Measurements from ENCODE around the gene TIGD3. TPM values are rescaled to one million over a fixed set of nuclear protein-coding genes. Genes with fewer than 3 reads are reported as not detected.
A peak's percentile ranks its signal among the peaks of the same experiment; 100 is the strongest.
"Not testable (repeated sequence)": the region's sequence is repeated elsewhere in the genome, so short reads cannot be mapped to it uniquely, and the experiment has no call there.

TIGD3 gene
- total RNA-seq, 4 donors from 2014 or later: 0.48 to 3.0 (median 0.75) TPM; not detected in 1

DNA sequence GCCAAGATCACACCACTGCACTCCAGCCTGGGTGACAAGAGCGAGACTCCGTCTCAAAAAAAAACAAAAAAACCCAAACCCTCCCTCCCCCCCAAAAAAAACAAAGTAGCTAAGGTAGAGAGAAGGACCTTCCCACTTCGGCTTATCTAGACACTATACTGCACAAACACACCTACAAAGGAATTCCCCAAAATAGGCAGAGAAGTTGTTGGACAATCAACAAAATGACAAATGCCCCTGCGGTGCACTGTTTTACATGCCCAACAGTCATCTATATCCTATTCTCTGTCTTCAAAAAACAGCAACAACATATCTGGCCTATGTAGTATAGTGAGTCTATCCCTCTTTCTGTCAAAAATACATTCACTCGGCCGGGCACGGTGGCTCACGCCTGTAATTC, 27.5 kb upstream of the TIGD3 start:
- peak overlapping the region in 2 of 4 donors; percentile 14 to 51 for H3K27ac ChIP-seq
- H3K9me3 ChIP-seq: no peaks in the 10 kb centered on the region
- H3K27me3 ChIP-seq: no peaks in the 10 kb centered on the region
- TF ChIP-seq POLR2A (IDR thresholded peaks at IDR 0.05) (no peak), EP300 (IDR thresholded peaks at IDR 0.05; ENCODE audit: low read depth) (no peak), POLR2AphosphoS5 (IDR thresholded peaks at IDR 0.05) (no peak)
- TF ChIP-seq, protein P1, sequence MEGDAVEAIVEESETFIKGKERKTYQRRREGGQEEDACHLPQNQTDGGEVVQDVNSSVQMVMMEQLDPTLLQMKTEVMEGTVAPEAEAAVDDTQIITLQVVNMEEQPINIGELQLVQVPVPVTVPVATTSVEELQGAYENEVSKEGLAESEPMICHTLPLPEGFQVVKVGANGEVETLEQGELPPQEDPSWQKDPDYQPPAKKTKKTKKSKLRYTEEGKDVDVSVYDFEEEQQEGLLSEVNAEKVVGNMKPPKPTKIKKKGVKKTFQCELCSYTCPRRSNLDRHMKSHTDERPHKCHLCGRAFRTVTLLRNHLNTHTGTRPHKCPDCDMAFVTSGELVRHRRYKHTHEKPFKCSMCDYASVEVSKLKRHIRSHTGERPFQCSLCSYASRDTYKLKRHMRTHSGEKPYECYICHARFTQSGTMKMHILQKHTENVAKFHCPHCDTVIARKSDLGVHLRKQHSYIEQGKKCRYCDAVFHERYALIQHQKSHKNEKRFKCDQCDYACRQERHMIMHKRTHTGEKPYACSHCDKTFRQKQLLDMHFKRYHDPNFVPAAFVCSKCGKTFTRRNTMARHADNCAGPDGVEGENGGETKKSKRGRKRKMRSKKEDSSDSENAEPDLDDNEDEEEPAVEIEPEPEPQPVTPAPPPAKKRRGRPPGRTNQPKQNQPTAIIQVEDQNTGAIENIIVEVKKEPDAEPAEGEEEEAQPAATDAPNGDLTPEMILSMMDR (IDR thresholded peaks at IDR 0.05): no peak
- DNase-seq: no peak
- in situ Hi-C loops (cut with MboI; ENCODE audit: low pct_ligation_motif_present in 1 of 4, low pct_unique_long_range_greater_than_20kb in 1 of 4, low sequenced_read_pairs in 3 of 4): loop anchor here in 2 of 4 donors (10.0 kb wide), 1 partner anchor 52 kb away; no protein-coding TSS in a partner anchor
- H3K36me3 ChIP-seq: peaks cover 0 to 2% (median under 1%) of the 10 kb centered on the region in 4 donors
- intact Hi-C loops (cut with DNase I; ENCODE audit: low total_unique reads): no loop called here
- 55 to 58% methylated on average over 4 to 8 of the region's 8 CpGs for WGBS, 2 donors (ENCODE audit: low coverage in 1 of 2)
- H3K4me1 ChIP-seq: peaks cover 0 to 21% (median 9%) of the 10 kb centered on the region in 4 donors
- H3K4me3 ChIP-seq: no peak overlapping the region

DNA sequence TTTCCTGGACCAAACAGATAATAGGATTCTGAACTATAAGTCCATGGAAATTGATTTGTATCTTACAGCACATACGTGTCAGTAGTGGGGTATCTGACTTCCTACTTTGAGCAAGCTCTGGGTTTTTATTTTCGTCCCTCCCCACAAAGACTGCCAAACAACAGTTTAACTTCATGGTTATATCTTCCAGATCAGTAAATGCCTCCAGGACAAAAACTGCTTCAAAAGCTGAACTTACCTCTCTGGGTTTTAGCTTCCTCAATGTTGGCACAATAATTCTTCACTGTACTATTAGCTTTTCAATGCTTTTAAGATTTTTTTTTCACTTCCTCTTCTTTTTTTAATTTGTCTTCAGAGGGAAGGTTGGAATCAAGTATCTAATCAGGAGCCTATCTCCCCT, 25.1 kb upstream of the TIGD3 start:
- Histone ChIP-seq H3K36me3 (no peaks in the 10 kb centered on the region), H3K4me3 (no peak overlapping the region), H3K27ac (peak overlapping the region in 1 of 4 donors; percentile 38), H3K9me3 (no peaks in the 10 kb centered on the region), H3K4me1 (peaks cover 1 to 20% (median 11%) of the 10 kb centered on the region in 4 donors), H3K27me3 (no peaks in the 10 kb centered on the region)
- TF ChIP-seq POLR2AphosphoS5 (IDR thresholded peaks at IDR 0.05): no peak
- TF ChIP-seq, protein P1 (IDR thresholded peaks at IDR 0.05): no peak
- no peak for TF ChIP-seq POLR2A (IDR thresholded peaks at IDR 0.05)
- no peak for TF ChIP-seq EP300 (IDR thresholded peaks at IDR 0.05; ENCODE audit: low read depth)
- WGBS, 2 donors (ENCODE audit: low coverage in 1 of 2): 52 to 54% methylated on average over 2 of the region's 2 CpGs
- intact Hi-C loops (cut with DNase I; ENCODE audit: low total_unique reads): no loop called here
- in situ Hi-C loops (cut with MboI; ENCODE audit: low pct_ligation_motif_present in 1 of 4, low pct_unique_long_range_greater_than_20kb in 1 of 4, low sequenced_read_pairs in 3 of 4): loop anchor here in 2 of 4 donors (10.0 kb wide), 1 partner anchor 55 kb away; no protein-coding TSS in a partner anchor
- DNase-seq: no peak

DNA sequence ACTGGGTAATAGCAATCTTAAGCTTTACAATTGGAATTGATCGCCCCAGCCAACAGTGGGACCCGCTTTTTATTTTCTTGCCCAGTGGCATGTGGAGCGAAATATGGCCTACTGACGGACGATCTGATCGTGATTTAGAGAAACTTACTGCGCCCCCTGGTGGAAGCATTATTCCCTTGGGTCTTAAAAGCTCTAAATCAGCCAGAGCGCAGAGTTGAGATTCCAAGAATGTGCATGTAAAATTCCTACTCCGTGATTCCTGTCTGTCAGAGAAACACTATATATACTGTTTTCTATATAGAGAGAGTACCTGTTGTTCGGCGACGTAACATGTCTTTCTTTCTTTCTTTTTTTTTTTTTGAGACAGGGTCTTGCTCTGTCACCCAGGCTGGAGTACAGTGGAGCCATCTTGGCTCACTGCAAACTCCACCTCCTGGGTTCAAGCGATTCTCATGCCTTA, 24.6 kb upstream of the TIGD3 start:
- peak overlapping the region in 1 of 4 donors; percentile 38 for H3K27ac ChIP-seq
- H3K36me3 ChIP-seq: no peaks in the 10 kb centered on the region
- WGBS, 2 donors (ENCODE audit: low coverage in 1 of 2): 7 to 8% methylated on average over 10 to 13 of the region's 13 CpGs
- in situ Hi-C loops (cut with MboI; ENCODE audit: low pct_ligation_motif_present in 1 of 4, low pct_unique_long_range_greater_than_20kb in 1 of 4, low sequenced_read_pairs in 3 of 4): loop anchor here in 3 of 4 donors (5.0 to 10.0 kb wide), 2 partner anchors 55 to 58 kb away; no protein-coding TSS in a partner anchor
- H3K9me3 ChIP-seq: no peaks in the 10 kb centered on the region
- intact Hi-C loops (cut with DNase I; ENCODE audit: low total_unique reads): no loop called here
- H3K4me1 ChIP-seq: peaks cover 6 to 25% (median 16%) of the 10 kb centered on the region in 4 donors
- TF ChIP-seq EP300 (IDR thresholded peaks at IDR 0.05; ENCODE audit: low read depth): no peak
- TF ChIP-seq, protein P1 (IDR thresholded peaks at IDR 0.05): peak; percentile 78 to 94 (median 85)
- peak; percentile 93 for DNase-seq
- no peaks in the 10 kb centered on the region for H3K27me3 ChIP-seq
- no peak overlapping the region for H3K4me3 ChIP-seq

DNA sequence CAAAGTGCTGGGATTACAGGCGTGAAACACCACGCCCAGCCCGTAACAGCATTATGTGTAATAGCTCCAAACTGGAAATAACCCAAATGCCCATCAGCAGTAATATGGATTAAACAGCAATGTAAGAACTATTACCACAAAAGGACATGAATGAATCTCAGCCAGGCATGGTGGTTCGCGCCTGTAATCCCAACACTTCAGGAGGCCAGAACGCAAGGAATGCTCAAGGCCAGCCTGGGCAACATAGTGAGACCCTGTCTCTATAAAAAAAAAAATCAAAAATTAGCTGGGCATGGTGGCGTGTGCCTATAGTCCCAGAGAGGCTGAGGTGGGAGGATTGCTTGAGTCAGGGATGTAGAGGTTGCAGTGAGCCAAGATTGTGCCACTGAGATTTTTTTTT, 24.0 kb upstream of the TIGD3 start:
- peaks cover 11 to 31% (median 22%) of the 10 kb centered on the region in 4 donors for H3K4me1 ChIP-seq
- no peaks in the 10 kb centered on the region for H3K9me3 ChIP-seq
- H3K36me3 ChIP-seq: no peaks in the 10 kb centered on the region
- H3K27me3 ChIP-seq: no peaks in the 10 kb centered on the region
- in situ Hi-C loops (cut with MboI; ENCODE audit: low pct_ligation_motif_present in 1 of 4, low pct_unique_long_range_greater_than_20kb in 1 of 4, low sequenced_read_pairs in 3 of 4): loop anchor here in 1 of 4 donors (5.0 kb wide), 1 partner anchor 58 kb away; no protein-coding TSS in a partner anchor
- TF ChIP-seq POLR2AphosphoS5 (IDR thresholded peaks at IDR 0.05): no peak
- TF ChIP-seq POLR2A (IDR thresholded peaks at IDR 0.05): no peak
- WGBS, 2 donors (ENCODE audit: low coverage in 1 of 2): 67 to 86% methylated on average over 4 to 7 of the region's 7 CpGs
- DNase-seq: no peak
- intact Hi-C loops (cut with DNase I; ENCODE audit: low total_unique reads): no loop called here
- H3K27ac ChIP-seq: no peak overlapping the region
- no peak overlapping the region for H3K4me3 ChIP-seq

DNA sequence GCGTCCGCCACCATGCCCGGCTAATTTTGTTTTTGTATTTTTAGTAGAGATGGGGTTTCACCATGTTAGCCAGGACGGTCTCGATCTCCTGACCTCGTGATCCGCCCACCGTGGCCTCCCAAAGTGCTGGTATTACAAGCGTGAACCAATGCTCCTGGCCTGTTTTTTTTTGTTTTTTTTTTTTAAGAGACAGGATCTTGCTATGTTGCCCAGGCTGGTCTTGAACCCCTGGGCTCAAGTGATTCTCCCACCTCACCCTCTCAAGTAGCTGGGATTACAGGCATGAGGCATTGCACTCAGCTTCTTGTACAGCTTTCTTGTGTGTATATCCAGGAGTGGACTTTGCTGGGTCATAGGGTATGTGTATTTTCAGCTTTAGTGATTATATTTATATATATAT, 22.0 kb upstream of the TIGD3 start:
- WGBS, 2 donors (ENCODE audit: low coverage in 1 of 2): 87 to 92% methylated on average over 9 of the region's 9 CpGs
- H3K9me3 ChIP-seq; H3K27me3 ChIP-seq; H3K27ac ChIP-seq; H3K36me3 ChIP-seq; DNase-seq; H3K4me3 ChIP-seq; intact Hi-C loops (cut with DNase I; ENCODE audit: low total_unique reads): not testable (repeated sequence)
- peaks cover 11 to 35% (median 22%) of the 10 kb centered on the region in 4 donors for H3K4me1 ChIP-seq
- in situ Hi-C loops (cut with MboI; ENCODE audit: low pct_ligation_motif_present in 1 of 4, low pct_unique_long_range_greater_than_20kb in 1 of 4, low sequenced_read_pairs in 3 of 4): loop anchor here in 1 of 4 donors (5.0 kb wide), 1 partner anchor 60 kb away; no protein-coding TSS in a partner anchor
